ENCODE measurements around the gene ZNF485. TPM values are rescaled to one million over a fixed set of nuclear protein-coding genes. Genes with fewer than 3 reads are reported as not detected.

ZNF485 gene
- 1 to 10 TPM; 6.5 to 6.6 TPM for total RNA-seq

DNA sequence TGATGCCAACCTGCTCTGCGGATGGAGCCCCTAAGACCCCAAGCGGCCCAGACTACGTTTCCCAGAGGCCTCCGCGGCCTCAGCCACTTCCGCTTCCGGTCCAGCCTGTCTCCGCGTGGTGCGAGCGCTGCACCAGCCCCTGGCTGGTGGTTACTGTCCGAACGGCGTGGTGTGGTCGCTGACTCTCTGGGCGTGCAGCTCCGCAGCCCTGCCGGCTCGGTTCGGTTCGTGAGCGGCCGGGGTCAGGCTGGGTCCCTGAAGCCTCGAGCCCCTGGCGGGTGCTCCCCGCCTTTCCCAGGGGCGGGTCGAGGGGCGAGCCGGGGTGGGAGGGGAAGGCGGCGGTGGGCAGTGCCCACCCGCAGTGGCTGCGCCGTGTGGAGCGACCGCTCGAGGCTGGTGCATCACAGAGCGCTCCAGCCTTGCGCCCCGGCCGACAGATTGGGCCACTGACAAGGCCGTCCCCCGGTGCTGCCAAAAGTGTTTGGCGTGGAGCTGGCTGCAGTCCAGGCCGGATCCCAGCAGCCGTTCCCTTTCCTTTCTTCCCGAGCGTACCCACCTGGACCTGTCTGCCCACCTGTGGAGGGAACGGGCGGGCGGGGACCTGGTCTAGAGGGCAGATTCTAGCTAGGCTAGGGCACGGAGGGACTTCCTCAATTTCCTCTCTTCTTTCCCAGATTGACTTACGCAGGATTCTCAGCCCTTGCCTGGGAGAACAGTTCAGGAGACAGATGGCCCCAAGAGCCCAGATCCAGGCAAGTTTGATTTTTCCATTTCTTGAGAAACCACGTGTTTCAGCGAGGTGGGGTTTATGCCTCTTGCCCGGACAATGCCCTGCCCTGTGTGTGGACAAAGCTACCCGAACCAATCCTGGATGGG lies at the start of gene ZNF485:
Gene ZNF485 (plus strand): TSS at position 116 of the 876 bp plus-strand sequence. CDS start 613 bp downstream, at position 729.
- Mint-ChIP-seq H3K4me3 (peak within 1 kb of the TSS; percentile 81), H3K27me3 (no peaks in the 10 kb centered on the region), H3K9me3 (peaks cover 11% of the 10 kb centered on the region), H3K36me3 (peaks cover 33% of the 10 kb centered on the region), H3K27ac (peak within 1 kb of the TSS; percentile 76), H3K4me1 (peaks cover 13% of the 10 kb centered on the region)
- POLR2A ChIA-PET = interaction anchor here (0.5 to 1.6 kb wide), 3 partner anchors 11 to 102 kb away, joined by 3 to 10 read pairs (median 4); partner anchors contain the start of gene ZNF32
- ATAC-seq (ENCODE audit: low read depth) (peak; percentile 86), DNase-seq (peak; percentile 76)

DNA sequence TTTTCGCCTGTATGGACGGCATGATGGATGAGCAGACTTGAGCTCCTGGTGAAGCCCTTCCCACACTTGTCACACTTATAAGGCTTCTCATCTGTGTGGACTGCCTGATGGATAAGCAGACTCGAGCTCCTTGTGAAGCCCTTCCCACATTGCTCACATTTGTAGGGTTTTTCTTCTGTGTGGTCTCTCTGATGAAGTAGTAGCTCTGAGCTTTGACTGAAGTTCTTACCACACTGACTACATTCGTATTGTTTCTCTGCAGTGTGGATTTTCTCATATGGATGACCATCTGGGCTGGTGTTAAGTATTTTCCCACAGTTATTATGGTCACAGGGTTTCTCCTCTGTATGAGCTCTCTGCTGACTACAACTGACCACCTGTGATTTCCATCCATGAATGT lies 49.0 kb upstream of the ZNF485 start:
- H3K4me3 Mint-ChIP-seq = no peak overlapping the region
- DNase-seq = no peak
- no peaks in the 10 kb centered on the region for H3K27me3 Mint-ChIP-seq
- H3K27ac Mint-ChIP-seq = no peak overlapping the region
- H3K4me1 Mint-ChIP-seq = no peaks in the 10 kb centered on the region
- no peak for ATAC-seq (ENCODE audit: low read depth)
- H3K9me3 Mint-ChIP-seq = peaks cover 20% of the 10 kb centered on the region
- peaks cover 21% of the 10 kb centered on the region for H3K36me3 Mint-ChIP-seq
- POLR2A ChIA-PET = no interaction called here

DNA sequence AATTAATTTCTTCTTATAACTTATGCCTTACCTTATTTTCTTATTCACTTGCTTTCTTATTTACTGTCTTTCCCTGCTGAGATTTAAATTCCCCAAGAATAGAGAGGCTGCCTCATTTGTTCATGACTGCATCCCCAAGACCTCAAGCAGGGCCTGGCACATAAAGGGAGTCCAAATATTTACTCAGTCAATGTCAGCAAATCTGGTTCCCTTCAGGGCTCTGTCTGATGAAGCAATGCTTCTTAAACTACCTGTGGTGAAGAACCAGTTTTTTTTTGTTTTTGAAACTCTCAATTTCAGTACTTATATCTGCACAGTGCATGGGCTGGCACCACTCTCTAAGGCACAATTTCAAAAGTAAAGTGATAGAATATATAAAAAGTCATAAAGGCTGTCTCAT lies 36.6 kb upstream of the ZNF485 start:
- Mint-ChIP-seq H3K27ac (no peak overlapping the region), H3K4me1 (peaks cover 12% of the 10 kb centered on the region), H3K4me3 (no peak overlapping the region), H3K9me3 (peaks cover 8% of the 10 kb centered on the region), H3K27me3 (no peaks in the 10 kb centered on the region), H3K36me3 (peaks cover 9% of the 10 kb centered on the region)
- DNase-seq = no peak
- no peak for ATAC-seq (ENCODE audit: low read depth)
- POLR2A ChIA-PET = no interaction called here

DNA sequence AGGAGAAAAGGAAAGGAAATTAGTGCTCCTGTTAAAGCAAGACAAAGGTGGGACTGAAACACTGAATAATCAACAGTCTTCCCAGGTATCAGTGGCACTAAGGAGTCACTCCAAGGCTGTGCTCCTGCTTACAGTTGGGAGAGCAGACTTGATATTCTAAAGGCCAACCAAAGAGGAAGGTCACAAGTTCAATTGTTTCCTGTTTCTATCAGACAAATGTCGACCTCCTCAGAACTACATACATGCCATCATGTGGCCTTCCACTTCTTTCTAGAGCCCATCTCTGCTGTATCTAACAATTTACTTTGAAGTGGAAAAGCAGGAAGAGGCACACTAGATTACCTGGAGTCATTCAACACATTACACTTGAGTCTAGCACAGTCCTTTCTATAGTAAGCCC lies 35.3 kb upstream of the ZNF485 start:
- Mint-ChIP-seq H3K4me3 (no peak overlapping the region), H3K27ac (peak overlapping the region; percentile 13), H3K36me3 (peaks cover 20% of the 10 kb centered on the region), H3K27me3 (no peaks in the 10 kb centered on the region), H3K4me1 (peaks cover 21% of the 10 kb centered on the region), H3K9me3 (peaks cover 17% of the 10 kb centered on the region)
- ATAC-seq (ENCODE audit: low read depth) = no peak
- POLR2A ChIA-PET = no interaction called here
- no peak for DNase-seq

DNA sequence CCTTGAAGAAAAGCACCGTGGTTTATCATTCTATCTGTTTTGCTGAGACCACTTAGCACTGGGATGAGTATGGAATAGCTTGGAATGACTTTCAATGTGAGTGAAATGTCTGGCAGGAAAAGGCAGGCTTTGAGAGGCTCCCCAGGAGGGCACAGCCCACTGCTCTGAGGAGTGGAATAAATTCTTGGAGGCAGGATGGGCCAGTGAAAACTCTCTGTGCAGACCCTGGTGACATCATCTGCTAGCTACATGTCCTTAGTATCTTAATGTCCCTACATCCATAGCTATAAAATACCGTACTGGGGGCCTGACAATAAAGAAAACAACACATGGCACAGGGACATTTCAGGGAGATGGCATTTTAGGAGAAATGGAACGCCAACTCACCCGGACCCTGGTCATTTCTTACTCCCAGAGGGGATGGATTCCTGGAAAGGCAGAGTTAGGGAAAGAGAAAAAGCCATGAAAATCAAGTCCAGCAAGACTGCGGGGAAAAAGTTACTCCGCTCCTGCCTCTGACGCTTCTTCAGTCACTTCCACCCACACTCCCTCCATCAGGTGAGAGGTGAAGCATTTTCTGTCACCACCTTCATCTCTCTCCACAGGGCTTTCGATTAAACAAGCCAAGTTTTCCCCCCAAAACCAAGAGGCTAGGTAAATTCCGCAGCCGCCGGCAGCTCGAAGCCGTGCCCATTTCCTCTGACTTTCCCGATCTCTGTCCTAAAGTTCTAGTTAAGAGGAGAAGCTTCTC lies 32.8 kb upstream of the ZNF485 start:
- peaks cover 23% of the 10 kb centered on the region for H3K4me1 Mint-ChIP-seq
- no peak overlapping the region for H3K27ac Mint-ChIP-seq
- no peak for DNase-seq
- H3K4me3 Mint-ChIP-seq = no peak overlapping the region
- no peaks in the 10 kb centered on the region for H3K27me3 Mint-ChIP-seq
- H3K9me3 Mint-ChIP-seq = peaks cover 22% of the 10 kb centered on the region
- POLR2A ChIA-PET = interaction anchor here (0.9 to 1.7 kb wide), 3 partner anchors 22 to 75 kb away, joined by 3 to 7 read pairs (median 3); partner anchors contain the start of gene ZNF32
- ATAC-seq (ENCODE audit: low read depth) = no peak
- H3K36me3 Mint-ChIP-seq = peaks cover 26% of the 10 kb centered on the region

DNA sequence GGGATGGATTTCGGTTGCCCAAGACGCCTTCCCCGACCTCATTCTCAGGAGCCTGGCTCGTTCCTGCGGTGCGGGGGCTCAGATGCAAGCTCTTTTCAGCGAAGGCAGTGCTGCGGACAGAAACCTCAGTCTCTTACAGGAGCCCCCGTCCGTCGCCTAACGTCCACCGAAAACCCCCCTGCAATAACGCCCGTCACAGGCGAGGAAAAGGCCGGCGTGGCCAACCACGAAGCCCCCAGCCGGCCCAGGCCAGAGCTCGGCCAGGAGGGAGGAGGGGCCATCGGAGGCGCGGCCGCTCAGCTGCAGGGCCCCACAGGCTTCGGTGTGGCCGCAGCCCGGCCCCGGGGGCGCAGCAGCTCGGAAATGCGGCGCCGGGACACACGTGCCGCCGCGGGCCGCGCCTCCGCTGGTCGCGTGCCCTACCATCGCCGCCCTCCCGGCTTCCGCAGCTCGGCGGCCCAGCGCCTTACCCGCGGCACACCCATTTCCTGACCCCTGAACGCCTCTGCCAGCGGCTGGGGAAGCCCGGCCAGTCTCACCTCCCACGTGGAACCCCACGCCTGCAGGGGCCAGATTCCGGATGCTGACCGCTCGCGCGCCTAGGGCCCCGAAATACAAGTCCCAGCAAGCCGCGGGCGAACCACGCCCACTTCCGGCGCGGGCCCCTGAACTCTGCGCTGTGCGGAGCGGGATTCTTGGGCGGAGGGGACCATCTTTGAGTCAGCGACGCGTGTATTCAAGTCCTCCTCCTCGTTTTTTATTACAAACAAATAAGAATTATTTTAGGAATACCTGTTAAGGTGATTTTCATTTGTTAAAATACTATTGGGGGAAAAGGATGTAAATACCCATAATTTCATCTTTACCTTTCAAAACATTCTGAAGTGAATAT lies 32.0 kb upstream of the ZNF485 start, which contains the start of gene ZNF239:
Gene ZNF239 (minus strand): TSS at position 616 of the 892 bp plus-strand sequence. CDS start 16,537 bp downstream, outside the sequence.
- peak; percentile 81 for DNase-seq
- H3K27ac Mint-ChIP-seq = peak within 1 kb of the TSS; percentile 74
- H3K4me1 Mint-ChIP-seq = peaks cover 23% of the 10 kb centered on the region
- peaks cover 28% of the 10 kb centered on the region for H3K36me3 Mint-ChIP-seq
- H3K9me3 Mint-ChIP-seq = peaks cover 25% of the 10 kb centered on the region
- POLR2A ChIA-PET = interaction anchor here (0.9 to 1.7 kb wide), 3 partner anchors 21 to 74 kb away, joined by 3 to 7 read pairs (median 3); partner anchors contain the start of gene ZNF32
- H3K27me3 Mint-ChIP-seq = no peaks in the 10 kb centered on the region
- ATAC-seq (ENCODE audit: low read depth) = peak; percentile 92
- peak within 1 kb of the TSS; percentile 78 for H3K4me3 Mint-ChIP-seq

DNA sequence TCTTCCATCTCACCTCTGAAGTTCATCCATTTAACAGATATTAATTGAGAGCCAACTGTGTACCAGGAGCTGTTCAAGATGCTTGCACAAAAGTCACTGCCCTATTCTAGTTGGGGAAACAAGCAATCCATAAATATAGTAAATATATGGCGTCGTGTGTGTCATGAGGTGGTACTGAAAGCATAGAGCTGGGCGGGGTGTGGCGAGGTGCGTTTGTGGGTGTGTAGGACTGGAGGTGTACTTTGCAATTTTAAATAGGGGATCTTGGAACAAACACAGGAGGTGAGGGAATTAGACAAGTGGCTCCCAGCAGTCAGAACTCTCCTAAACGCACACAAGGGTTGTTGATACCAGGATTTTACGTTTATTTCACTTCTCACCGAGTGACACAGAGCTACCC lies 31.3 kb upstream of the ZNF485 start:
- peak overlapping the region; percentile 78 for H3K4me3 Mint-ChIP-seq
- H3K27me3 Mint-ChIP-seq = peaks cover 4% of the 10 kb centered on the region
- ATAC-seq (ENCODE audit: low read depth) (no peak), DNase-seq (no peak)
- H3K9me3 Mint-ChIP-seq = peaks cover 27% of the 10 kb centered on the region
- peaks cover 28% of the 10 kb centered on the region for H3K36me3 Mint-ChIP-seq
- H3K4me1 Mint-ChIP-seq = peaks cover 23% of the 10 kb centered on the region
- POLR2A ChIA-PET = no interaction called here
- H3K27ac Mint-ChIP-seq = no peak overlapping the region

DNA sequence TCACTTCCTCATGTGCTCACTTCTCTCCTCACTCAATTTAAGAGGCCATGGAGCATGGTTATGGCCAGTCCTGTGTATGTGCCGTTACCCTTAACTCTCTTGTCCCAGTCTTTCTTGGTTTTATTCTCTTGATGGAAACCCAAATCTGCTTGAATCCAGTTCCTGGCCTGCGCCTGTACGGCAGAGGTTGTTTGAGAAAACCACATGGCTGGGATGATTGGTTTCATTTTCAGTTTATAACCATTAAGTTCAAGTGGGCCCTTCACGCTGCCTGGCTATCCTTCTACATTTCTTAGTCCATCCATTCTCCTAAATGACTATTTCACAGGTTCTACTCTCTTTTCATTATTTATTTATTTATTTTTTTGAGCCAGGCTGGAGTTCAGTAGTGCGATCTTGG lies 30.2 kb upstream of the ZNF485 start:
- no peak for ATAC-seq (ENCODE audit: low read depth)
- peaks cover 29% of the 10 kb centered on the region for H3K9me3 Mint-ChIP-seq
- no peak for DNase-seq
- H3K27me3 Mint-ChIP-seq = peaks cover 8% of the 10 kb centered on the region
- H3K4me3 Mint-ChIP-seq = peak overlapping the region; percentile 78
- peaks cover 23% of the 10 kb centered on the region for H3K36me3 Mint-ChIP-seq
- H3K4me1 Mint-ChIP-seq = peaks cover 18% of the 10 kb centered on the region
- POLR2A ChIA-PET = no interaction called here
- no peak overlapping the region for H3K27ac Mint-ChIP-seq

DNA sequence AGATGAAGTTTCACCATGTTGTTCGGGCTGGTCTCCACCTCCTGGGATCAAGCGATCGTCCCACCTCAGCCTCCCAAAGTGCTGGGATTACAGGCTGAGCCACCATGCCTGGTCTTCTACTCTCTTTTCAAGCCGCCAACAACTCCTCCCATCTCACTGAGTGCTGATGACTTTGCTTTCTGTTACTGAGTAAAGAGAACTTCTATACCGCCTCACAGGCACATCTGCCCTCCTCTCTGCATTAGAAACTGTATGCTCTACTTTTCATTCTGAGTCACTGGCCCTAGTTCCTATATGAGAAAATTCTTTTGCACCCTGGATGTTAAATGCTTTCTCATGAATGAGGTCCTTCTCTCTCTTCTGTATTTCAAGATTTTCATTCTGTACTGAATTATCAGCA lies 29.7 kb upstream of the ZNF485 start:
- no peak for ATAC-seq (ENCODE audit: low read depth)
- no peak for DNase-seq
- H3K4me3 Mint-ChIP-seq = no peak overlapping the region
- H3K4me1 Mint-ChIP-seq = peaks cover 14% of the 10 kb centered on the region
- peaks cover 30% of the 10 kb centered on the region for H3K9me3 Mint-ChIP-seq
- POLR2A ChIA-PET = no interaction called here
- H3K36me3 Mint-ChIP-seq = peaks cover 20% of the 10 kb centered on the region
- H3K27me3 Mint-ChIP-seq = peaks cover 13% of the 10 kb centered on the region
- no peak overlapping the region for H3K27ac Mint-ChIP-seq

DNA sequence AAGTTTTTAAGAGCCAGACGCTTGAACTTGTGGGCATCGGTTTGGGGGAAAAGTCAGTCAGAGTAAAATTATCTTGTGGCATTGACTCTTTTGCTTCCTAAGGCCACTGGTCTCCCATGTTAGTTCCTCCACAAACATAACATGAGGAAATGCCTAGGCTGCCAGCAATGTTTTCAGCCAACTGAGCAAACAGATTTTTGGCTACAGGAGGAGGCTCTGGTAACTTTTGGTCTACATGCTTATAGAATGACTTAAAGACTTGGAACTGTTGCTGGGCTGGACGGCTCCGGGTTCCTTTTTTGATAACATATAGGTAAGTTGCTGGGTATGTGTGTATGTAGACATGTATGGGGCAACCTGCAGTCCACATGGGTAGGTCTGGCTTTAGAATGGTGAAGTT lies 22.2 kb upstream of the ZNF485 start:
- POLR2A ChIA-PET = no interaction called here
- H3K27me3 Mint-ChIP-seq = peaks cover 24% of the 10 kb centered on the region

DNA sequence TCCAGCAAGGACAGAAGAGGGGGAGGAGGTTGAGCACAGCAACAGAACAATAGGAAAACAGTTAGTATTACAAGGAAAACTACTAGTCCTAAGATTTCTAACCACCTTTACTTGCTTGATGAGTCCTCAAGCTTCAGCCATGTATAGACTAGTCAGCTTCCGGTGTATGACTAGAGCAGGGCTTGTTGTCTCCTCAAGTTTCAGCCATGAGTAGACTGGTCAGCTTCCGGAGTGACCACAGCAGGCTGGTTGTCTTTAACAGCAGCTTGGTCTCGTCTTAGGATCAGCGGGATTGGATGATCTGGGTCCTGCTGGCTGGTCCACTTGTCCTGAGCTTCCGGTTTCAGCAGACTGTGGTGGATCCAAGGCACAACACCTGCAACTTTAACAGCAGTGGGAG lies 21.2 kb upstream of the ZNF485 start:
- Mint-ChIP-seq H3K4me1 (no peaks in the 10 kb centered on the region), H3K27ac (no peak overlapping the region), H3K4me3 (no peak overlapping the region), H3K9me3 (peaks cover 9% of the 10 kb centered on the region), H3K36me3 (no peaks in the 10 kb centered on the region), H3K27me3 (peaks cover 21% of the 10 kb centered on the region)
- POLR2A ChIA-PET = no interaction called here
- ATAC-seq (ENCODE audit: low read depth) = no peak
- no peak for DNase-seq

More for the DNA sequence above, 22.2 kb upstream of the ZNF485 start:
- no peak overlapping the region for H3K4me3 Mint-ChIP-seq
- DNase-seq = no peak
- H3K4me1 Mint-ChIP-seq = no peaks in the 10 kb centered on the region
- no peaks in the 10 kb centered on the region for H3K36me3 Mint-ChIP-seq
- H3K9me3 Mint-ChIP-seq = peaks cover 11% of the 10 kb centered on the region
- ATAC-seq (ENCODE audit: low read depth) = no peak
- no peak overlapping the region for H3K27ac Mint-ChIP-seq

DNA sequence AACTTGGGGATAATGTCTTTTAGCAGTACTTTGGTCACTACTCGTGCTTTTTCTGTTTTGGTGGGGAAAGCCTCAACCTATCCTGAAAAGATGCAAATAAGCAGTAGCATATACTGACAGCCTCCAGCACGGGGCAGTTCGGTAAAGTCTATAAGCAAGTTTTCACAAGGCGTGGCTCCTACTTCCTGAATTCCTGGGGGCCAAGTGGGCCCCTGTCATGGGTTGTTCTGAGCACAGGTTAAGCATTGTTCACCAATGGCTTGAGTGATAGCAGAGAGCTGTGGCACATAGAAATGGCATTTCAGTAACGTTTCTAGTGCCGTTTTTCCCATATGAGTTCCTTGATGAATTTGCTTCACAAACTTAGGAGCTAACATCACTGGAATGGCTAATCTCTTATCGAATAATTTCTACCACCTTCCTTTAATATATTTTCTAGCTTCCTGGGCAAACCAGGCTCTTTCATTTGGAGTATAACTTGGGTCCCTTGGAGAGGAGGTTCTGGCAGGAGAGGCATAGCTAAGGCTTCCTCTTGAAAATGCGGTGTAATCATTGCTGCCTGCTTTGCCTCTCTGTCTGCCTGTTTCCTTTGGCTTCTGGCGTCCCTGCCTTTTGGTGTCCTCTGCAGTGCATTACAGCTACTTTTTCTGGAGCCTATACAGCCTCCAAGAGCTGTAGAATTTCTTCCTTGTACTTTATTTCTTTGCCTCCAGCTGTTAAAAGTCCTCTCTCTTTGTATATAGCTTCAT lies 20.1 kb upstream of the ZNF485 start:
- H3K27me3 Mint-ChIP-seq = peaks cover 18% of the 10 kb centered on the region
- no peak overlapping the region for H3K27ac Mint-ChIP-seq
- H3K4me3 Mint-ChIP-seq = no peak overlapping the region
- H3K4me1 Mint-ChIP-seq = no peaks in the 10 kb centered on the region
- POLR2A ChIA-PET = no interaction called here
- DNase-seq (no peak), ATAC-seq (ENCODE audit: low read depth) (no peak)
- H3K9me3 Mint-ChIP-seq = peaks cover 9% of the 10 kb centered on the region
- no peaks in the 10 kb centered on the region for H3K36me3 Mint-ChIP-seq

Data from activated naive CD8-positive, alpha-beta T cell treated with anti-CD3 and anti-CD28 coated beads, Interleukin-2, amount 10 ng/mL, durations not matched to agents 7 days and 5 days (primary cell).